CD4-positive, alpha-beta T cell treated with Interleukin-6 at 100 ng/mL for 8 hours (primary cell): ENCODE results near the gene SLC9B1.
"Not testable (repeated sequence)": the region's sequence is repeated elsewhere in the genome, so short reads cannot be mapped to it uniquely, and the experiment has no call there.

Experiments used
- DNase-seq: peaks from one replicate; pipeline ENCODE4 v3.0.0-alpha.2; 2020; ENCODE audit warnings: mixed read lengths, low spot score

SLC9B1 gene

GRCh38 chr4:102878349-102878748 is 141.2 kb downstream of the SLC9B1 start:
- not testable (repeated sequence) for DNase-seq

- not testable (repeated sequence) for DNase-seq
These were observed 141.9 kb downstream of the SLC9B1 start for GRCh38 chr4:102877477-102878106.

- DNase-seq: no peak
These were observed 147.7 kb downstream of the SLC9B1 start for GRCh38 chr4:102871772-102872171.

- no peak for DNase-seq
These were observed 149.8 kb downstream of the SLC9B1 start for GRCh38 chr4:102869569-102870197.

GRCh38 chr4:102868781-102869568 is 150.5 kb downstream of the SLC9B1 start, which contains the start of gene CISD2:
Gene CISD2 (plus strand): TSS chr4:102868992. CDS start chr4:102869085, 93 bp downstream.
- DNase-seq: peak; percentile 85

- no peak for DNase-seq
These were observed 151.2 kb downstream of the SLC9B1 start for GRCh38 chr4:102868153-102868780.

- no peak for DNase-seq
These were observed 152.0 kb downstream of the SLC9B1 start for GRCh38 chr4:102867278-102868152.

GRCh38 chr4:102865327-102865726 is 154.2 kb downstream of the SLC9B1 start:
- not testable (repeated sequence) for DNase-seq

GRCh38 chr4:102862747-102863146 is 156.8 kb downstream of the SLC9B1 start:
- DNase-seq: no peak

- DNase-seq: no peak
These were observed 157.5 kb downstream of the SLC9B1 start for GRCh38 chr4:102862016-102862415.

GRCh38 chr4:102860611-102861324 is 158.7 kb downstream of the SLC9B1 start:
- no peak for DNase-seq

GRCh38 chr4:102858828-102859464 is 160.6 kb downstream of the SLC9B1 start:
- no peak for DNase-seq
